Keratinocyte (primary cell): Measurements from ENCODE around the gene ARHGDIB. TPM values are rescaled to one million over a fixed set of nuclear protein-coding genes. Genes with fewer than 3 reads are reported as not detected.

Source experiments
- DNase-seq: peaks from one replicate; pipeline ENCODE4 v3.0.0-alpha.2; 2011; ENCODE audit warnings: low read depth, missing footprints, low spot score
- FAIRE-seq: peaks from 2 replicates; lab custom pipeline; 2011; peaks lifted over from hg19 to GRCh38; lab: Jason Lieb, UNC
- H2AFZ ChIP-seq: 2 replicates; pipeline ENCODE4 v1.6.0; 2012; ENCODE audit warnings: low read length, control low read depth, inconsistent platforms; ENCODE audit not compliant: control insufficient read depth
- H3K27ac ChIP-seq: 2 replicates; pipeline ENCODE4 v1.5.1; 2011; ENCODE audit warnings: low read length; ENCODE audit not compliant: control insufficient read depth, insufficient read depth
- H3K27me3 ChIP-seq: 3 replicates; pipeline ENCODE4 v1.6.0; 2011; ENCODE audit warnings: low read length; ENCODE audit not compliant: control insufficient read depth, insufficient read depth; ENCODE audit errors: extremely low read depth
- H3K36me3 ChIP-seq, 2 experiments: 2 replicates in 1 of 2; 3 replicates in 1 of 2; pipeline ENCODE4 v1.5.1; 2011; ENCODE audit warnings: low read length in 2 of 2, mild to moderate bottlenecking in 1 of 2; ENCODE audit not compliant: control insufficient read depth in 2 of 2, insufficient read depth in 2 of 2; ENCODE audit errors: extremely low read depth in 1 of 2
- H3K4me1 ChIP-seq: 3 replicates; pipeline ENCODE4 v1.5.1; 2011; ENCODE audit warnings: low read length; ENCODE audit not compliant: control insufficient read depth, insufficient read depth; ENCODE audit errors: extremely low read depth
- H3K4me2 ChIP-seq: 3 replicates; pipeline ENCODE4 v1.6.0; 2011; ENCODE audit warnings: low read depth, low read length; ENCODE audit not compliant: control insufficient read depth, insufficient read depth; ENCODE audit errors: extremely low read depth
- H3K4me3 ChIP-seq, 3 experiments: fragments of 200-600 bp in 1 of 3; sonication (generic) in 1 of 3; 2 replicates in 2 of 3; 3 replicates in 1 of 3; pipeline ENCODE4 v1.5.1; 2011 to 2016; ENCODE audit warnings: low read length in 3 of 3, mild to moderate bottlenecking in 3 of 3, control low read depth in 2 of 3, inconsistent platforms in 1 of 3, low read depth in 1 of 3, mixed read lengths in 1 of 3, mixed run types in 1 of 3, moderate library complexity in 1 of 3; ENCODE audit not compliant: control insufficient read depth in 2 of 3, insufficient read depth in 2 of 3; ENCODE audit errors: extremely low read depth in 1 of 3
- H3K79me2 ChIP-seq: 2 replicates; pipeline ENCODE4 v1.6.0; 2012; ENCODE audit warnings: low read length; ENCODE audit not compliant: control insufficient read depth, insufficient read depth
- H3K9ac ChIP-seq: 3 replicates; pipeline ENCODE4 v1.6.0; 2011; ENCODE audit warnings: low read length; ENCODE audit not compliant: control insufficient read depth, insufficient read depth; ENCODE audit errors: extremely low read depth
- H3K9me1 ChIP-seq: 3 replicates; pipeline ENCODE4 v1.6.0; 2011; ENCODE audit warnings: low read length; ENCODE audit not compliant: control insufficient read depth, insufficient read depth; ENCODE audit errors: extremely low read depth
- H3K9me3 ChIP-seq: 2 replicates; pipeline ENCODE4 v1.5.1; 2012; ENCODE audit warnings: low read depth, low read length; ENCODE audit not compliant: control insufficient read depth
- H4K20me1 ChIP-seq: 3 replicates; pipeline ENCODE4 v1.6.0; 2011; ENCODE audit warnings: low read length; ENCODE audit not compliant: control insufficient read depth, insufficient read depth; ENCODE audit errors: extremely low read depth
- CTCF ChIP-seq, 3 experiments: IDR thresholded peaks in 1 of 3; conservative IDR thresholded peaks in 1 of 3; optimal IDR thresholded peaks in 1 of 3; 2 replicates in 2 of 3; 3 replicates in 1 of 3; pipeline versions ENCODE3 to v1.5.1; 2011; ENCODE audit warnings: low read length in 3 of 3, mild to moderate bottlenecking in 3 of 3, moderate library complexity in 2 of 3, control low read depth in 1 of 3, inconsistent platforms in 1 of 3; ENCODE audit not compliant: insufficient read depth in 2 of 3; ENCODE audit errors: extremely low read depth in 1 of 3
- EZH2 ChIP-seq: IDR thresholded peaks from one replicate; pipeline ENCODE4 v1.6.1; 2012; ENCODE audit warnings: inconsistent platforms, mild to moderate bottlenecking, low read length, moderate library complexity
- dilution Hi-C: fragments of 300-500 bp; cut with MboI; formaldehyde crosslinking; loops from one replicate; pipeline ENCODE4 v1.7.0; 2020; ENCODE audit warnings: low sequenced_read_pairs; ENCODE audit not compliant: extremely low pct_ligation_motif_present
- polyA plus RNA-seq, 5 experiments: library from polyadenylated mRNA; depleted of rRNA in 3 of 5; stranded (reverse) in 3 of 5; stranded (forward) in 1 of 5; unstranded in 1 of 5; fragments of >200 nt; gene quantifications; 1 replicate in 1 of 5; 2 replicates in 3 of 5; 3 replicates in 1 of 5; pipeline versions ENCODE4 v1.2.1 to v1.2.3, GENCODE V29; 2011 to 2012; ENCODE audit warnings: missing spikeins in 2 of 5, low read depth in 1 of 5, low replicate concordance in 1 of 5

Gene ARHGDIB
- polyA plus RNA-seq, 1 donor (not counting 4 experiments of a cell fraction or from before 2014, with no cell fraction given), result 164 TPM

GRCh38 chr12:14993537-14994266 is 32.3 kb upstream of the ARHGDIB start:
- TF ChIP-seq CTCF (optimal IDR thresholded peaks at IDR 0.05 in 1 of 3, IDR thresholded peaks at IDR 0.05 in 1 of 3, conservative IDR thresholded peaks at IDR 0.05 in 1 of 3; ENCODE audit: extremely low read depth in 1 of 3, insufficient read depth in 2 of 3, low read length in 3 of 3) (no peak), EZH2 (no peak)
- H3K9me3 ChIP-seq, result no peaks in the 10 kb centered on the region
- no peaks in the 10 kb centered on the region for H3K36me3 ChIP-seq
- H4K20me1 ChIP-seq, result no peaks in the 10 kb centered on the region
- no peaks in the 10 kb centered on the region for H3K4me1 ChIP-seq
- H3K4me3 ChIP-seq, result no peak overlapping the region
- no peak overlapping the region for H3K4me2 ChIP-seq
- no peaks in the 10 kb centered on the region for H3K79me2 ChIP-seq
- no peak overlapping the region for H3K27ac ChIP-seq
- no peaks in the 10 kb centered on the region for H3K9me1 ChIP-seq
- DNase-seq (no peak), FAIRE-seq (no peak)
- H3K27me3 ChIP-seq, result no peaks in the 10 kb centered on the region
- H3K9ac ChIP-seq, result no peak overlapping the region
- H2AFZ ChIP-seq, result no peak overlapping the region
- dilution Hi-C loops, result no loop called here

- dilution Hi-C loops, result no loop called here
- no peaks in the 10 kb centered on the region for H3K9me1 ChIP-seq
- DNase-seq (no peak), FAIRE-seq (no peak)
- no peaks in the 10 kb centered on the region for H4K20me1 ChIP-seq
- no peaks in the 10 kb centered on the region for H3K4me1 ChIP-seq
- TF ChIP-seq EZH2, result no peak
- no peak overlapping the region for H3K4me3 ChIP-seq
- no peak overlapping the region for H3K9ac ChIP-seq
- H3K36me3 ChIP-seq, result no peaks in the 10 kb centered on the region
- no peaks in the 10 kb centered on the region for H3K79me2 ChIP-seq
- no peak overlapping the region for H2AFZ ChIP-seq
- H3K4me2 ChIP-seq, result no peak overlapping the region
- no peaks in the 10 kb centered on the region for H3K27me3 ChIP-seq
- no peaks in the 10 kb centered on the region for H3K9me3 ChIP-seq
- no peak overlapping the region for H3K27ac ChIP-seq
These were observed 31.7 kb upstream of the ARHGDIB start for GRCh38 chr12:14993117-14993516.
